Loucy (cell line): ENCODE measurements around the gene DROSHA.

ENCODE experiments used
- H2AFZ ChIP-seq: fragments of 200-600 bp; sonication (generic); 2 replicates; pipeline ENCODE4 v1.6.0; 2016; ENCODE audit warnings: antibody characterized with exemption, mild to moderate bottlenecking, low read length, moderate library complexity
- H3F3A ChIP-seq: fragments of 200-600 bp; 2 replicates; pipeline ENCODE4 v1.6.0; 2016; ENCODE audit warnings: antibody characterized with exemption, low read depth, mild to moderate bottlenecking
- H3K27me3 ChIP-seq: fragments of 200-600 bp; sonication (generic); 2 replicates; pipeline ENCODE4 v1.6.1; 2014; ENCODE audit warnings: low read length, mild to moderate bottlenecking; ENCODE audit not compliant: insufficient read depth, poor library complexity, severe bottlenecking
- H3K36me3 ChIP-seq: fragments of 200-600 bp; sonication (generic); 2 replicates; pipeline ENCODE4 v1.6.1; 2016; ENCODE audit warnings: low read length; ENCODE audit not compliant: insufficient read depth
- H3K4me1 ChIP-seq: fragments of 200-600 bp; sonication (generic); 2 replicates; pipeline ENCODE4 v1.5.1; 2014; ENCODE audit warnings: low read length, mild to moderate bottlenecking; ENCODE audit not compliant: insufficient read depth, poor library complexity, severe bottlenecking
- H3K4me2 ChIP-seq: fragments of 200-600 bp; sonication (generic); 2 replicates; pipeline ENCODE4 v1.6.0; 2014; ENCODE audit warnings: antibody characterized with exemption, low read length, low read depth, mild to moderate bottlenecking; ENCODE audit not compliant: poor library complexity, severe bottlenecking
- H3K4me3 ChIP-seq: fragments of 200-600 bp; sonication (generic); 2 replicates; pipeline ENCODE4 v1.5.1; 2014; ENCODE audit warnings: low read length, mild to moderate bottlenecking, mixed read lengths; ENCODE audit not compliant: poor library complexity, severe bottlenecking
- H3K79me2 ChIP-seq: fragments of 200-600 bp; sonication (generic); 2 replicates; pipeline ENCODE4 v1.6.1; 2014; ENCODE audit warnings: low read length; ENCODE audit not compliant: insufficient read depth
- H3K9ac ChIP-seq: fragments of 200-600 bp; sonication (generic); 2 replicates; pipeline ENCODE4 v1.6.0; 2014; ENCODE audit warnings: mild to moderate bottlenecking, low read depth, low read length, moderate library complexity; ENCODE audit not compliant: poor library complexity, severe bottlenecking
- H3K9me2 ChIP-seq: fragments of 200-600 bp; sonication (generic); replicated peaks from 2 replicates; pipeline ENCODE4 v1.6.1; 2016; ENCODE audit warnings: low read depth, low read length, mixed read lengths
- H3K9me3 ChIP-seq: fragments of 200-600 bp; sonication (generic); 2 replicates; pipeline ENCODE4 v1.6.1; 2014; ENCODE audit warnings: mild to moderate bottlenecking, antibody characterized with exemption, low read length, low read depth; ENCODE audit not compliant: insufficient read depth
- H4K20me1 ChIP-seq: fragments of 200-600 bp; sonication (generic); 2 replicates; pipeline ENCODE4 v1.6.0; 2014; ENCODE audit warnings: antibody characterized with exemption, low read length, mild to moderate bottlenecking; ENCODE audit not compliant: insufficient read depth, poor library complexity, severe bottlenecking
- EZH2phosphoT487 ChIP-seq: fragments of 200-600 bp; IDR thresholded peaks from 2 replicates; pipeline ENCODE4 v1.6.1; 2018; ENCODE audit warnings: antibody characterized with exemption, mild to moderate bottlenecking, moderate library complexity, borderline replicate concordance
- TF ChIP-seq, protein P1 (sequence below): fragments of 200-600 bp; sonication (generic); conservative IDR thresholded peaks from 2 replicates; pipeline ENCODE4 v1.5.1; 2014; ENCODE audit warnings: mild to moderate bottlenecking, antibody characterized with exemption, low read length

The DROSHA gene

DNA sequence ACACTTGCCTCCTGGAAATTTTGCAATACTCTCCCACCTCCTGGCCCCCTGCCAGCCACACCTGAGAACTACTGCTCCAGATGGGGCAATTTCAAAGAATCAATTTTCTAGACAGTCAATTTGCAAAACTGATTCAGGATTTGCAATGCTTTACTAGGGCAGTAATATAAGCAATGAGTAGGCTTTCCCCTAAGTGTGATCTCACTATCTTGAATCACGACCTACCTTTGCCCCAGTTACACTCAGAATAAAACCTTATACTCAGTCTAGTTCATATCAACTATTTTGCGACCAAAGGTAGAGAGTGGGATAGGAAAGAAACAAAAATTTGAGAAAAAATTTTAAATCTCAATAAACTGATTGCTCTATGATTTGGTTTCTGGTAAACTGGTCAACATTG, 54.4 kb downstream of the DROSHA start:
- TF ChIP-seq, protein P1, sequence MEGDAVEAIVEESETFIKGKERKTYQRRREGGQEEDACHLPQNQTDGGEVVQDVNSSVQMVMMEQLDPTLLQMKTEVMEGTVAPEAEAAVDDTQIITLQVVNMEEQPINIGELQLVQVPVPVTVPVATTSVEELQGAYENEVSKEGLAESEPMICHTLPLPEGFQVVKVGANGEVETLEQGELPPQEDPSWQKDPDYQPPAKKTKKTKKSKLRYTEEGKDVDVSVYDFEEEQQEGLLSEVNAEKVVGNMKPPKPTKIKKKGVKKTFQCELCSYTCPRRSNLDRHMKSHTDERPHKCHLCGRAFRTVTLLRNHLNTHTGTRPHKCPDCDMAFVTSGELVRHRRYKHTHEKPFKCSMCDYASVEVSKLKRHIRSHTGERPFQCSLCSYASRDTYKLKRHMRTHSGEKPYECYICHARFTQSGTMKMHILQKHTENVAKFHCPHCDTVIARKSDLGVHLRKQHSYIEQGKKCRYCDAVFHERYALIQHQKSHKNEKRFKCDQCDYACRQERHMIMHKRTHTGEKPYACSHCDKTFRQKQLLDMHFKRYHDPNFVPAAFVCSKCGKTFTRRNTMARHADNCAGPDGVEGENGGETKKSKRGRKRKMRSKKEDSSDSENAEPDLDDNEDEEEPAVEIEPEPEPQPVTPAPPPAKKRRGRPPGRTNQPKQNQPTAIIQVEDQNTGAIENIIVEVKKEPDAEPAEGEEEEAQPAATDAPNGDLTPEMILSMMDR, result no peak
- no peak for TF ChIP-seq EZH2phosphoT487
- no peak overlapping the region for H3K4me3 ChIP-seq
- H3K79me2 ChIP-seq, result no peaks in the 10 kb centered on the region
- H2AFZ ChIP-seq, result no peak overlapping the region
- no peaks in the 10 kb centered on the region for H3K9me2 ChIP-seq
- no peaks in the 10 kb centered on the region for H3K9me3 ChIP-seq
- H3F3A ChIP-seq, result no peaks in the 10 kb centered on the region
- H3K4me1 ChIP-seq, result no peaks in the 10 kb centered on the region
- H4K20me1 ChIP-seq, result no peaks in the 10 kb centered on the region
- H3K9ac ChIP-seq, result no peak overlapping the region
- peaks cover 51% of the 10 kb centered on the region; the same call in 1 of the 2 replicates for H3K36me3 ChIP-seq
- H3K27me3 ChIP-seq, result no peaks in the 10 kb centered on the region
- H3K4me2 ChIP-seq, result no peak overlapping the region

GRCh38 chr5:31476738-31477141, 55.2 kb downstream of the DROSHA start:
- H3F3A ChIP-seq, result no peaks in the 10 kb centered on the region
- no peaks in the 10 kb centered on the region for H3K9me3 ChIP-seq
- H3K9ac ChIP-seq, result no peak overlapping the region
- H2AFZ ChIP-seq, result no peak overlapping the region
- no peaks in the 10 kb centered on the region for H3K4me1 ChIP-seq
- H3K4me2 ChIP-seq, result no peak overlapping the region
- TF ChIP-seq, protein P1, result no peak
- TF ChIP-seq EZH2phosphoT487, result no peak
- H4K20me1 ChIP-seq, result no peaks in the 10 kb centered on the region
- no peaks in the 10 kb centered on the region for H3K9me2 ChIP-seq
- peaks cover 47% of the 10 kb centered on the region; the same call in 1 of the 2 replicates for H3K36me3 ChIP-seq
- no peaks in the 10 kb centered on the region for H3K79me2 ChIP-seq
- H3K27me3 ChIP-seq, result no peaks in the 10 kb centered on the region
- H3K4me3 ChIP-seq, result no peak overlapping the region

DNA sequence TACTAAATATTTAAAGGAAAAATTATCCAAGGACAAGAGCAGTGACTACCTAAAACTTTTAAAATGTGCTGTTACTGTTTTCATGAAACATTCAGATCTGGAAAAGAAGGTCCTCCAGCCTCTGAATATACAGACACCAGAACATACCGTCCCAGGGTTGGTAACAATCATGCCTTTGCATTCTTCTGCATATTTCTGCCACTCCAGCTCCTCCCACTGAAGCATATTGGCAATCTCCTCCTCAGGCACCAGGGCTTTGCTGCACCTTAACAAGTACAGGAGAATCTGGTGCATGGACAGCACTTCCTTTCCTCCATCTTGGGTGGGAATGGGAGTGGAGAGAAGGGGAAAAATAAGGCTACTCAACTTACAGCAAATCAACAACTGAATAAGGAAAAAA, 60.0 kb downstream of the DROSHA start:
- no peaks in the 10 kb centered on the region for H3K79me2 ChIP-seq
- H3K4me1 ChIP-seq, result peaks cover 5% of the 10 kb centered on the region
- H3K27me3 ChIP-seq, result no peaks in the 10 kb centered on the region
- H3K4me2 ChIP-seq, result no peak overlapping the region
- no peak overlapping the region for H3K9ac ChIP-seq
- no peak overlapping the region for H3K4me3 ChIP-seq
- H2AFZ ChIP-seq, result no peak overlapping the region
- H3K9me2 ChIP-seq, result no peaks in the 10 kb centered on the region
- H4K20me1 ChIP-seq, result no peaks in the 10 kb centered on the region
- TF ChIP-seq EZH2phosphoT487, result no peak
- TF ChIP-seq, protein P1, result no peak
- peaks cover 30% of the 10 kb centered on the region; the same call in 1 of the 2 replicates for H3K36me3 ChIP-seq
- H3K9me3 ChIP-seq, result no peaks in the 10 kb centered on the region
- no peaks in the 10 kb centered on the region for H3F3A ChIP-seq
